Stimulated activated CD8-positive, alpha-beta memory T cell treated with anti-CD3 and anti-CD28 coated beads, Interleukin-12 subunit alpha, Interleukin-12 subunit beta, amount 100 ng/mL, for 1 hour (primary cell): Measurements from ENCODE around the gene AMOT.

Experiments
- DNase-seq: peaks from one replicate; pipeline ENCODE4 v3.0.0-alpha.2; 2020; ENCODE audit warnings: low read depth

Gene AMOT

GRCh38 chrX:112735147-112735546 lies 105.5 kb downstream of the AMOT start:
- DNase-seq: no peak

GRCh38 chrX:112734290-112734689 lies 106.3 kb downstream of the AMOT start:
- no peak for DNase-seq

- no peak for DNase-seq
Observed at GRCh38 chrX:112731793-112732192, 108.8 kb downstream of the AMOT start.
